Activated naive CD4-positive, alpha-beta T cell treated with anti-CD3 and anti-CD28 coated beads, Interleukin-2, amount 10 ng/mL, durations not matched to agents 5 hours and 36 hours (primary cell): ENCODE data around the gene NCOA3. TPM values are rescaled to one million over a fixed set of nuclear protein-coding genes. Genes with fewer than 3 reads are reported as not detected.

Experiments
- total RNA-seq, 2 experiments: library from RNA; stranded (reverse); gene quantifications; one replicate each; pipeline ENCODE4 v1.2.3, GENCODE V29; 2021

Gene NCOA3
- total RNA-seq = 10 to 100 TPM; 68.4 to 73.9 TPM

DNA sequence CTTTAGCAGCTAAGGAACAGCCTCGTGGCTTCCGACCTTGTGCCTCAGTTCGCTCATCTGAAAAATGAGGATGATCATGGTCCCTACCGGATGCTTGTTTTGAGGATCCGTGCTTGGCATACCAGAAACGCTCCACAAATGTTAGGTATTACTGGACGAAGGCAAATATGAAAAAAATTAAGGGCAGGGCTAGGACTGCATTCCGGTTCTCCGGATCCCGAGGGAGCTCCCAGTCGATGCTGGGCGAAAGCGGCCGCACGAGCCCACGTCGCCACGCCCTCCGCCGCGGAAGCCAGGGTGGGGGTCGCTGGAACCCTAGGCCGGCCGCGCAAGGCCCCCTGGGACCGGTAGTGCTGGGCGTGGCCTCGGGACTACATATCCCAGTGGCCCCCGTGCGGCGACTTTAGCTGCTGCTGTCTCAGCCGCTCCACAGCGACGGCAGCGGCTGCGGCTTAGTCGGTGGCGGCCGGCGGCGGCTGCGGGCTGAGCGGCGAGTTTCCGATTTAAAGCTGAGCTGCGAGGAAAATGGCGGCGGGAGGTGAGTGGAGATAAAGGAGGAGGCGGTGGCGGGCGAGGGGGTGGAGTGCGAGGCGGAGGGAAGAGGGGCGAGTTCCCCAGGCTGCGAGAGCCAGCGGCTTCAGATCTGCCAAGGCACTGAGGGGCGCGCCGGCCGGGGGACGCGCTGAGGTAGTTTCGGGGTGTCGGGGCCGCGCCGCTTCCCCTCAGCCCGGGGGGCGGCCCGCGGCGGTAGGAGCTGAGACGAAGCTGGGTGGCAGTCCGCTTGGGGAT lies at the start of gene NCOA3:
TSS of gene NCOA3 (plus strand) at position 406 of the 789 bp plus-strand sequence. CDS start 120,361 bp downstream, outside the sequence.

Other genes starting within 250 kb of the NCOA3 start
- gene ZMYND8, start 145.2 kb upstream of the NCOA3 start, total RNA-seq = 10 to 100 TPM; 46.1 to 53.0 TPM